CD1c-positive myeloid dendritic cell (primary cell): Measurements from ENCODE around the gene CAMK2N2.

Experiments used
- DNase-seq: peaks from one replicate; pipeline ENCODE4 v3.0.0-alpha.2; 2016; ENCODE audit errors: extremely low spot score

The CAMK2N2 gene

GRCh38 chr3:184261270-184261853, at the start of gene CAMK2N2:
Gene CAMK2N2 (minus strand): TSS chr3:184261553. CDS start chr3:184261285, 268 bp downstream.
- peak; percentile 47 for DNase-seq

GRCh38 chr3:184308744-184309143, 47.4 kb upstream of the CAMK2N2 start:
- DNase-seq = no peak

GRCh38 chr3:184307915-184308314, 46.6 kb upstream of the CAMK2N2 start:
- no peak for DNase-seq

- no peak for DNase-seq
These were observed 45.1 kb upstream of the CAMK2N2 start for GRCh38 chr3:184306341-184306972.

GRCh38 chr3:184305577-184305976, 44.2 kb upstream of the CAMK2N2 start:
- DNase-seq = no peak

- DNase-seq = no peak
These were observed 39.0 kb upstream of the CAMK2N2 start for GRCh38 chr3:184300378-184300720.

GRCh38 chr3:184299488-184300377, 38.4 kb upstream of the CAMK2N2 start:
- DNase-seq = no peak

- DNase-seq = peak; percentile 98
These were observed 37.6 kb upstream of the CAMK2N2 start, which contains the start of gene PSMD2 for GRCh38 chr3:184298759-184299487. Gene PSMD2 (plus strand): TSS chr3:184299241. CDS start chr3:184299267, 26 bp downstream.

GRCh38 chr3:184296616-184297015, 35.3 kb upstream of the CAMK2N2 start:
- DNase-seq = no peak

- DNase-seq = no peak
These were observed 34.4 kb upstream of the CAMK2N2 start for GRCh38 chr3:184295771-184296170.

- no peak for DNase-seq
These were observed 30.5 kb upstream of the CAMK2N2 start for GRCh38 chr3:184291738-184292445.

GRCh38 chr3:184291044-184291737, 29.8 kb upstream of the CAMK2N2 start:
- DNase-seq = no peak

- DNase-seq = no peak
These were observed 29.0 kb upstream of the CAMK2N2 start for GRCh38 chr3:184290331-184290730.

GRCh38 chr3:184289426-184289938, 28.1 kb upstream of the CAMK2N2 start:
- peak; percentile 54 for DNase-seq

- no peak for DNase-seq
These were observed 23.3 kb upstream of the CAMK2N2 start for GRCh38 chr3:184284696-184285095.

- no peak for DNase-seq
These were observed 22.3 kb upstream of the CAMK2N2 start for GRCh38 chr3:184283681-184284080.

GRCh38 chr3:184282941-184283340, 21.6 kb upstream of the CAMK2N2 start:
- DNase-seq = no peak

- DNase-seq = no peak
These were observed 16.0 kb upstream of the CAMK2N2 start for GRCh38 chr3:184277366-184277765.

- DNase-seq = no peak
These were observed 14.9 kb upstream of the CAMK2N2 start, which contains the start of gene ECE2 for GRCh38 chr3:184275961-184276910. Gene ECE2 (plus strand): TSS chr3:184276022. CDS start chr3:184276154, 132 bp downstream.
